NCI-H748 (cell line): ENCODE results near the gene POC5.
"Not testable (repeated sequence)": the region's sequence is repeated elsewhere in the genome, so short reads cannot be mapped to it uniquely, and the experiment has no call there.

Experiments
- DNase-seq: peaks from one replicate; lab custom pipeline; 2025; ENCODE audit not compliant: unreplicated experiment; lab: John Stamatoyannopoulos, UW

POC5 gene, protein sequence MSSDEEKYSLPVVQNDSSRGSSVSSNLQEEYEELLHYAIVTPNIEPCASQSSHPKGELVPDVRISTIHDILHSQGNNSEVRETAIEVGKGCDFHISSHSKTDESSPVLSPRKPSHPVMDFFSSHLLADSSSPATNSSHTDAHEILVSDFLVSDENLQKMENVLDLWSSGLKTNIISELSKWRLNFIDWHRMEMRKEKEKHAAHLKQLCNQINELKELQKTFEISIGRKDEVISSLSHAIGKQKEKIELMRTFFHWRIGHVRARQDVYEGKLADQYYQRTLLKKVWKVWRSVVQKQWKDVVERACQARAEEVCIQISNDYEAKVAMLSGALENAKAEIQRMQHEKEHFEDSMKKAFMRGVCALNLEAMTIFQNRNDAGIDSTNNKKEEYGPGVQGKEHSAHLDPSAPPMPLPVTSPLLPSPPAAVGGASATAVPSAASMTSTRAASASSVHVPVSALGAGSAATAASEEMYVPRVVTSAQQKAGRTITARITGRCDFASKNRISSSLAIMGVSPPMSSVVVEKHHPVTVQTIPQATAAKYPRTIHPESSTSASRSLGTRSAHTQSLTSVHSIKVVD

DNA sequence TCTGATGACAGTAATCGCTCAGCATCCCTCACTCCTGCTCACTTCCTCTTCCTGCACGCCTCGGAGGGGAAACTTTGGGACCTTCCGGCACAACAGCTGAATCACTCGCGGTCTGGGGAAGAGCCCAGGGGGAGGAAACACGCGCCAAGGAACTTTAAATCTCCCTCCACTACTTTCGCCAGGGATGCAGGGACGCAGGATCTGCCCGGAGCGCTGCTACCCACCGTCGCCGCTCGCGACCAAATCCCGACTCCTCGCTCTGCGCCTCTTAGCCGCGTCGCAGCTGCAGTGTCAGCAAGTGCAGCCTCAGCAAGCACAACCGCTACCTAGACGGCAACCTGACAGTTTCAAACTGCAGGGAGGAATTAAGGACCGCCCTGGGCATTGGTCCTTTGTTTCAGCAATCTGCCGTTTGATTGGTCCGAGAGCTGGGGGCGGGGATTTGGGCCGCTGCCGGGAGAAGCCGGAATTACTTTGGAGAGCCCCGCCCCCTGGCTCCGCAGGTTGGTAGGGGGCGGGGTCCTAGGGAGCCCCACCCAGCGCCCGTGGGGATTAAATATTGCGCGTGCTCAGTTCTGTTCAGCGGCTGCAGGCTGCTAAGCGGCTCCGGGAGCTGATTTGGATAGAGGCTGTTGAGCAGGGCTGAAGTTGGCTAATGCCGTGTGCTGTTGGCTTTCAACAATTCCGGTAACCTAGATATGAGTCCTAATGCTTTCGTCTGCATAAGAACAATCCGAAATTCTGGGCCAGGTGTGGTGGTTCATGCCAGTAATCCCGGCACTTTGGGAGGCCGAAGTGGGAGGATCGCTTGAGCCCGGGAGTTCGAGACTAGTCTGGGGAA lies at the start of gene POC5:
Gene POC5, minus strand, starts transcription at position 356 of the 841 bp plus-strand sequence. CDS start 4,500 bp downstream, outside the sequence.
- DNase-seq = peak; percentile 98

DNA sequence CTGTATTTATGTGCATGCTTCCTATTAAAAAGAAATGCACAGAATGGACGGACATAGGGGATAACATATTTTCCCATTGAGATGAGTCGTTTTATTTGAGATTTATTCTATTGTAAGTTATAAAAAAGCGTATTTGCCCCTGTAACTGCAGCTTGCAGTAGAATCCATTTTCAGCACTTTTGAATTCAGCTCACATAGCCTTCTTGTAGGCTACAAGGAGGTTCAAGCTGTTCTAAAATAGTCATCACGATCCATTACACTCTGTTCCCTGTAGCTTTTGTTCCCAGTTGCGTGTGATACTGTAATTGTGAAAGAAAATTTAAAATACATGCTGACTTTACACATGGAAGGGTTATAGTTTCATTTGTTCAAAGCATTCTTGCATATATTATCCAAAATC lies 40.9 kb upstream of the POC5 start:
- DNase-seq = no peak

DNA sequence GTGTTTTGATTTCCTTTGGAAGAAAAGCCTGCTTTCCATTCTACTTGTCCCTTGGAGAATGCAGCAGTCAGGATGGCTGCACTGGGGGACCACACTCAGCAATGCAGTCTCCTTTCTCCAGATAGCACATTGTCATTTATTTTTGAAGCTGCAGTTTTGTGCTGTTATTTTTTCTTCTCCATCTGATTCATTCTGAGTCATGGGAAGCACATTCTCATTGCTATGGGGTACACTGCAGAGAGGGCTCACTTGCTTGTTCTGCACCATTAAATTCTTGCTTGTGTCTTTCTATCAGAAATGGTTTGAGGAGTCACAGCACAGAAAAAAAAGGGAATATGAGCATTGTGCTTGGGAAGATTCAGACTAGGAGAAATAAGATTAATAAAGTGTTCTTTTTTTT lies 39.7 kb upstream of the POC5 start:
- DNase-seq = no peak

DNA sequence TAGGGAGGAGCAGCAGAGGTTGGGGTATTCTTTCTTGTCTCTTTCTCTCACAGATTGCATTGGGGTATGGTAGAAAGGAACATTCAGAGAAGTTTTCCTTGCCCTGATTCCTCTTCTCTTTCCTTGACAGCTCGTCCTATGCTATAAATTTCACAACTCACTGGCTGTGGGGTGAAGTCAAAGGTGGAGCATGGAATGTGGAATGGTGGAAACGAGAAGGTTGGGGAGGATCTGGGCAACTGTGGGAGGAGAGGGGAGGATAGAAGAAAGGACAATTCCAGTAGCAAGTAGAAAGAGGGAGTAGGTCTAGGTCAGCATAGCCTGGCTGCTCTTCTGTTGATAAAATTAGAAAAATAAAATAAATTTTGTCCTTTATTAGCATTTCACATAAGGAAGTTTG lies 39.0 kb upstream of the POC5 start:
- DNase-seq = no peak

DNA sequence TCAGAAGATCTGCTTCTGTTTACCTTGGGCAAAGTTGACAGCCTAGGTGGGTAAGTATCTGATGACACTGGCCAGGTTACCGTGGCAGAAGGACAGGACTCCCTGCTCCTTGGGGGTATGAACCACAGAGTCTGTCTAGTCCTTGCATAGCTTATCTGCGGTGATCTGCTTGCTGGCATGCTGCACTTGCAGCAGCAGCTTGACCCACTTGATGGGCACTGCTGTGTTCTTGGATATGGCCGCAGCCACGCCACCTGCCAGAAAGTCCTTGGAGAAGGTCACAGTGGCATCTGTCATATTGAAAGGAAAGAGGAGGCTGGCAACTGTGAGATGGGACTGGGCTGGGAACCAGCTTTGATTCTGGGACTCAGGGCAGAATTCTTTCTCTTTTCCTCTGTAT lies 35.9 kb upstream of the POC5 start:
- no peak for DNase-seq

DNA sequence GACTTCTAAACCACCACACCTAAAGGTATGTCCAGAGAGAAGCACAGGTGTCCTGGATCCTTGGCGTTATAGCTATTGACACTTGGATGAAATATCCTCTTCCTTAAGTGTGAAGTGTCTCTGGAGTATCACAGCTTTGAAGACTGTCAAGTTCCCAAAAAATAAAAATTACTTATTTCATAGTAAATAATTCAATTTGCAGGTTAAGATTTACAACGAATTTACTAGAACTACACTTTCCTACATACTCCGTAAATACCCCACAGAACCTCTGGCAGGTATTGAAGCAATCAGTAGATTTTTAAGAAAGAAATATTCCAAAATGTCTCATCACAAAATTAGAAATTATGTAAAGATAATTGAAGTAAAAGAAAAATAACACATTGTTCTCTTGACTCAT lies 27.1 kb upstream of the POC5 start:
- DNase-seq = no peak

DNA sequence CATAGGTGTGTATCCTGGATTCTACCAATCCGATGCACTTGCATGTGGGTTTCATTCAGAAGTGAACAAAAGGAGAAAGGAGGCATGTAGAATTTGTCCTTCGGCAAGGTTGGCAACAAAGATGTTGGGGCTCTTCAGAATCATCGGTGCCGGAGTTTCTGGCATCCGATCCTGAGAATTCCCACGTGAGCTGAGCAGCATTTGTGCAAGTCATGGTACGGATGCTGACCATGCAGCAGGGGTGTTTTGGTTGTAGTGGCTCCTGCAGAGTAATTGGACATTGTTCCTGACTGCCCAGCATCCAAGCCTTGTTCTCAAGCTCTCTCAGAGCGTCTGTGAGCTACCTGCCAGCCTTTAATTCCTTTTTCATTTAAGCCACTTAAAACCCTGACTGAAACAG lies 19.0 kb upstream of the POC5 start:
- no peak for DNase-seq

DNA sequence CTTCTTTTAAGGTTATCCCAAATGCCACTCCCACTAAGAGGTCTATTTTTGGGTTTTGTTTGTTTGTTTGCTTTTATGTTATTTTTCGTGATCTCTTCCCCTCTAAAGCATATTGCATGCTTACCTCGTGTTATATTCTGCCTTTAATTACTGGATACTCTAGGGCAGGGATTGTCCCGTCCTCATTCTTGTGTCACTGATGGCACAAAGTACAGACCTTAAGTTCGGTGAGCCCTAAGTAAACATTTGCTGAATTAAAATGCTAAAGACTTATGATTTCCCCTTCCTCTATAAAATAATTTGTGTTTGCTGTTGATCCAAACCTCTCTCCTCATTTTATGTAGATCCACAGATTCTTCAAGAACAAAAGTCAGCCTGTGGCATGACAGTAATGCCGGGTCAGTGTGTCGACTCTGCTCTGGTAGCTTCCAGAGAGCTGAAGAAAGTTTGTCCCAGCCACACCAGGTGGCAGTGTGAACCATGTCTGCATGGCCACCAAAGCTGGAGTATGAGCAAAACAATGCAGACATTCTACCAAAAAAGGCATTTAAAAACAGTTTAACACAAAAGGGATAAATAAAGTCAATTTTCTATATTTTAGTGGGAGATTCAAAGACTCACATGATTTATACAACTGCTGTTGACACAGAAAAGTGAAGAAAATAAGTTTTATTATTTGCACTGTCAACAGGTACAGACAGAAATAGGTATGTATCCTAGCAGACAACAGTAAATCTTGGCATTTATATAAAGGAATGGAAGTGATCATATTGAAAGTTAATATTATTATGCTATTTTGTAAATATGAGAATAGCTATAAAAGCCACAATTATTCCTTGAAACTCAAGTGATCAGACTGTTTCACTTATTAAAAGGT lies 17.9 kb upstream of the POC5 start:
- DNase-seq = peak; percentile 71

DNA sequence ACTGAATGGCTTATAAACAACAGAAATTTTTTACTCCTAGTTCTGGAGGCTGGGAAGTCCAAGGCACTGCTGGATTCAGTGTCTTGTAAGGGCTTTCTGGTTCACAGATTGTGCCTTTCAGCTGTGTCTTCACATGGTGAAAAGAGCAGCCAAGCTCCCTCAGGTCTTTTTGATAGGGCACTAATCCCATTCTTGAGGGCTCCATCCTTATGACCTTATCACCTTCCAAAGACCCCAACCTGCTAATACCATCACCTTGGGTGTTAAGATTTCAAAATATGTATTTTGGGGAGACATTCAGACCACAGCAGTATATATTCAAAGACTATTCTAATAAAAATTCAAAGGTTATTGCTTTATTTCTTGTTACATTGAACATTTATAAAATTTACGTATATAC lies 16.5 kb upstream of the POC5 start:
- DNase-seq = no peak

DNA sequence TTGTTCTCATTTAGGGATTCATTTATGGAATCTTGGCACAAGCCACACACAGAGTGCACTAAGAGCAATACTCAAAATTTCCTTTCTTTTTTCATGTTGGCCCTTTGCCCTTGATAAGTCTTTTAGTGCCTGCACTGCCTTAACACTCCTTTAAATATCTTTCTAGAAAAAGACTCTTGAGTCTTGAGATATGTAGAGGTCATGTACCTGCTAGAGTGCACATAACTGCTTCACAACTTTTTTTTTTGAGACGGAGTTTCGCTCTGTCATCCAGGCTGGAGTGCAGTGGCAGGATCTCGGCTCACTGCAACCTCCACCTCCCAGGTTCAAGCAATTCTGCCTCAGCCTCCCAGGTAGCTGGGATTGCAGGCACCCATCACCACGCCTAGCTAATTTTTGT lies 14.3 kb upstream of the POC5 start:
- not testable (repeated sequence) for DNase-seq

DNA sequence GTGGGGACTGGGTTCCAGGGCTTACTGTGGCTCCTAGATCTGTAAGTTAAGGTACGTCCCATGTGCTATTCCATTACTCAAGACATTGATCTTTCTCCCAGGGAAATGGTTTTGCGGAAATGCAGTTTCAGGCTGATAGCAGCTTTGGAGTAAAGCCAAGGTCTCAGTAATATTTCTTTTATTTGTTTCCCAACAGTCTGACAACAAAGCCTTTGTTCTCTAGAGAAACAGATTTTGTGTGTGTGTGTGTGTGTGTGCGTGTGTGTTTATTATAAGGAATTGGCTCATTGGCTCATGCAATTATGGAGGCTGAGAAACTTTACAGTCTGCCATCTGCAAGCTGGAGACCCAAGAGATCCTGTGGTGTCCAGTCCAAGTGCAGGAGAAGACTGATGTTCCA lies 12.1 kb upstream of the POC5 start:
- DNase-seq = no peak

DNA sequence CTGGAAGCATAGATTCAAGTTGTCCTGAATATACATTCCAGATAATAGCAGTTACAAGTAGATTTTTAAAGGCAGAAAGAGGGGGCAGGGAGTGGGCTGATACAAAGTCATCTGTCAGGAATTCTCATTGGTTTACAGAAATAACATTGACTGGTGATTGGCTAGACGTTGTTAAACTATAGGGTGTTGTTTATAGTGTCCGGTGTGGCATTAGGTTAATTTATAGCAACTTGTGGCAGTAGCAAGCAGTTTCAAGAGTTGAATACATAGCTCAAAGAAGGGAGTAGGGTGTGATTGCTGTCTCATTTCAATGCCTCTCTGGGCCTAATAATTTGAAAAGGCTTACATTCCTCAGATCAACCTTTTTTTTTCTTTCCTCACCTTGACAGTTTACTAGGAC lies 10.7 kb upstream of the POC5 start:
- no peak for DNase-seq

DNA sequence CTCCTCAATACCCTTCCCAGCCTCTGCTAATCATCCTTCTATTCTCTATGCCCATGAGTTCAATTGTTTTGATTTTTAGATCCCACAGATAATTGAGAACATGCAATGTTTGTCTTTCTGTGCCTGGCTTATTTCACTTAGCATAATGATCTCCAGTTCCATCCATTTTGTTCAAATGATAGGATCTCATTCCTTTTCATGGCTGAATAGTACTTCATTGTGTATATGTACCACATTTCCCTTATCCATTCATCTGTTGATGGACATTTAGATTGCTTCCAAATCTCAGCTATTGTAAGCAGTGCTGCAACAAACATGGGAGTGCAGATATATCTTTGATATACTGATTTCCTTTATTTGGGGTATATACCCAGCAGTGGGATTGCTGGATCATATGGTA lies 9.0 kb upstream of the POC5 start:
- DNase-seq = peak; percentile 15

DNA sequence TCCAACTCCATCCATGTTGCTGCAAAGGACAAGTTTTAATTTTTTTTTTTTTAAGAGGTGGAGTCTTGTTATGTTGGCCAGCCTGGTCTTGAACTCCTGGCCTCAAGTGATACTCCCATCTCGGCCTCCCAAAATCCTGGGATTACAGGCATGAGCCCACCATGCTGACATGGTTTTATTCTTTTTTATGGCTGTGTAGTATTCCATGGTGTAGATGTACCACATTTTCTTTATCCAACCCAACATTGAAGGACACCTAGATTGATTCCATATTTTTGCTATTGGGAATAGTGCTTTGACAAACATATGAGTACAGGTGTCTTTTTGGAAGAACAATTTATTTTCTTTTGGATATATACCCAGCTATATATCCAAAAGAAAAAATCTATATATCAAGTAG lies 6.1 kb upstream of the POC5 start:
- no peak for DNase-seq

DNA sequence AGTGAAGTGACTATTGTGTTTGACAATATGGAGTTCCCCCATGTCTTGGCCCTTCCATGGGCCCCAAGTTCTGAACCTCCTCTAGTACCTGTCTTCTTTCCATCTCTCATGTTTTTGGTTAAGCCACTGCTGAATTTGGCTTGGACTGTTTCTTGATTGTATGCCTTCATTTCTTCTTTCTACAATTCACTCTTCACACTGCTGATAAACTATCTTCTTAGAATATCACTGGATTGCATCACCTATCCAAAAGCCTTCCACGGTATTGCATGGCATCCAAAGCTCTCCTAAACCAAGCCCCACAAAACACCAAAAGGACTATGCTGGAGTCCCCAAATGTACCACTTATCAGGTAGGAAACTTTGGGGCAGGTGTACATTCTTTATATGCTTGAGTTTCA lies 4.3 kb upstream of the POC5 start:
- no peak for DNase-seq

DNA sequence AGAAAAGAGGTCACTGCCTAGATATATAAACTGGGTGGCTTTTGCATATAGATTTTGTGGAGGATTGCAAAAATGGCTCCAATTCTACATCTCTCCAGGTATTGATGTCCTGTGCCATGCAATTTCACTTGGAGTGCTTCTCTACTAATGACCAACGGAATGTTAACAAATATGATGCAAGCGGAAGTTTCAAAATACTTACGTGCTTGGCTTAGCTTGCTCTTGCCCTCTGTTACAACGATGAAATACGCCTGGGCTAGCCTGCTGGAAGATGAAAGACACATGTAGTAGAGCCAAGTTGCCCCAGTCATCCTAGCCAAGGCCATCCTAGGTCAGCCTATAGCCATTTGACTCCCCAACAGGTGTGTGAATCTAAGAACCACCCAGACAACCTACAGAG lies 3.6 kb upstream of the POC5 start:
- DNase-seq = no peak

DNA sequence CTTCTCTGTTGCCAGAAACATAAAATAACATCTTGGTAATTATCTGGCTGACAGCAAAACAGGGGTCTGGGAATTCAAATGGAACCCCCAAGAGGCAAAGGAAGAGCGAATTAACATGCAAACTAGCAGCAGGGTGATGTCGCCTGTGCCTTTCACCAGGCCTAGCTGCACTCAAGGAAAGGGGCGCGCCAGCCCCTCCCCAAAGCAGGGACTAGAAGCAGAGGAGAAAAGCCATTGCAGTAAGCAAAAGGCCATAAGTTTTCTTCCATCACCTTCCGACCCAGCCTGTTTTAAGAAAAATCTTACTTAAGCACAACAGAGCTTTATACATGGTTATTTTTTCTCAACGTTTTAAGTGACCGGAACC lies 539 bp downstream of the POC5 start:
- peak; percentile 63 for DNase-seq

DNA sequence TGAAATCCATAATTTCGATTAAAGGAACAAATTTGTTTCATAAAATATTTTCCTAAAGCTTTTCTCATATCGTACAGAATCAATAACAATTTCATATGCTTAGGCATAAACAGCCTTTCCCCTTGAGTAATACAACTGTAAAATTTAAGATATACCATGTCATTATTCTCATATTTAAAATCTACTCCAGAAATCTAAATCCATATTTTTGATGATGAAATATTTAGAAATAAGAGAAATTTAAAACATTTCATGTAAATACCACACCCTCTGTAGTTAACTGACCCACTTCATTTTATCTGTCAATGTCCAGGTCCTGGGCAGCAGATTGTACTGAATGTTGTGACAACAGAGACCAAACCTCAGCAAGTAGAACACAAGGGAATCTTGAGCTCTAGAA lies 5.1 kb downstream of the POC5 start:
- DNase-seq = no peak

DNA sequence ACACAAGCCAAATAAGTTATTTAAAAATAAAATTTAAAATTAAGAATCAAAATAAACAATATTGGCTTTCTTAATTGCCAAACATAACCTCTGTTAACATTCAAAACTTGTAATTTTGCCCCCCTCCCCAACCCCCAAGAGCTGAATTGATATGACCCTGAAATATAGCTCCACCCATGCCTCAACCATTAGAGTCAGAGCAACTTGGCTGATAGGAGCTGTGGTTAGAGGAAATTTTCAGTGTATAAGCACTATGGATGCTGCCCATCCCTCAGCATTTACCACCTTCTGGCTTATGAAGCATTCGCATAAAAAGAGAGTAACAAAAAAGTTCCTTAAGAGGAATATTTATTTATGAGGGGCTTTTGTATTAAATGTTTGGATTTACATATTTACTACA lies 6.1 kb downstream of the POC5 start:
- DNase-seq = no peak

DNA sequence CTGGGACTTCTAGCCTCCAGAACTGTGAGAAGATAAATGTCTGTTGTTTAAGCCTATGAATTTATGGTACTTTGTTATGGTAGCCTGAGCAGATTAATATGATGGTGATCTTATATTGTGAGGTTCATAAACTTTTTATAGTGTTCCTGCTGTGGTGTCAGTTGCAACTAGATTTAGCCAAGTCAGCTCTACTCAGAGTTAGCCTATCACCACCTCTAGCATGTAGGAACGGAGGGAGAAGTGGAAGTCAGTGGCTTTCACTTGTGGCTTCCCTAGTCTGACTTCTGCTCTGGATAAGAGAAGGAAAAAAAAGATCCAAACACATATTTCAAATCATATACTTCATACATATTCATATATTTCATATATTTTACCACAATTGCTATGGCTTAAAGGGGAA lies 6.6 kb downstream of the POC5 start:
- DNase-seq = no peak

DNA sequence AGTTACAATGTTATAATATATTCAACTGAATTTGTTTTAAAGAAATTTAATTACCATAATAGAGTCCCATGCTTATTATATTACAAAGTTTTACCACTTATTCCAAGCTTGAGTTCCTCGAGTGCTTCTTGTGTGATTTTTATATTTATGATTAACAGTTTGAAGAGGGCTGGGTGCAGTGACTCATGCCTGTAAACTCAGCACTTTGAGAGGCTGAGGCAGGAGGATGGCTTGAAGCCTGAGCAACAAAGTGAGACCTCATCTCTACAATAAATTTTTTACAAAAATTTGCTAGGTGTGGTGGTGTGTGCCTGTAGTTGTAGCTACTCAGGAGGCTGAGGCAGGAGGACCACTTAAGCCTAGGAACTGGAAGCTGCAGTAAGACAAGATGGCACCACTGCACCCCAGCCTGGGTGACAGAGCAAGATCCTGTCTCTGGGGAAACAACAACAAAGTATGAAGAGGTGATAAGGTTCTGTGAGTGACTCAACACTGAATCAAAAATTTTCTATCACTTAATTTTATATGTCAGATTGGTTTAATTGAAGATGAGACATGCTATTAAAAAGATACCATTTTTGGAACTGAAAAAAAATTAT lies 9.2 kb downstream of the POC5 start:
- DNase-seq = no peak
